GM12873 (cell line): Measurements from ENCODE around the gene SOX13.

Experiments
- CTCF ChIP-seq: IDR thresholded peaks from 2 replicates; pipeline ENCODE4 v1.5.1; 2012; ENCODE audit warnings: low read depth, mild to moderate bottlenecking, moderate library complexity, low read length, control low read depth; ENCODE audit not compliant: insufficient read depth; ENCODE audit errors: missing control alignments

Gene SOX13

DNA sequence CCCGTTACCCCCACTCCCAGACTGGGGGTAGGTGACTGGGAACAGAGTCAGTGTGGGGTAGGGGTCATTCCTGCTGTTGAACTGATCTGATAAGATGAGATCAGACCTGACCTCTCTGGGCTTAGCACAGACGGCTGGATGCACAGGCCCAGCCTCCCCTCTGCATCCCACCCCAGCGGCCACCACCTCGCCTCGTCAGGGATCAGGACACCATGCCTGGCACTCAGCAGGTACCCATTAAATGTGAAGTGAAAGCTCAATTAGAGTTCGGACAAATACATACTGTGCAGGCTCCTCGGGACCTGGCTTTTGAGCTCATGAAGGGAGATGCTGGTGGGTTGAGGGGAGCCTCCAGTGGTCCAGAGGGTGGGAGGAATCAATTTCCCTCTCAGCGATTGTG, 15.7 kb downstream of the SOX13 start:
- no peak for TF ChIP-seq CTCF

DNA sequence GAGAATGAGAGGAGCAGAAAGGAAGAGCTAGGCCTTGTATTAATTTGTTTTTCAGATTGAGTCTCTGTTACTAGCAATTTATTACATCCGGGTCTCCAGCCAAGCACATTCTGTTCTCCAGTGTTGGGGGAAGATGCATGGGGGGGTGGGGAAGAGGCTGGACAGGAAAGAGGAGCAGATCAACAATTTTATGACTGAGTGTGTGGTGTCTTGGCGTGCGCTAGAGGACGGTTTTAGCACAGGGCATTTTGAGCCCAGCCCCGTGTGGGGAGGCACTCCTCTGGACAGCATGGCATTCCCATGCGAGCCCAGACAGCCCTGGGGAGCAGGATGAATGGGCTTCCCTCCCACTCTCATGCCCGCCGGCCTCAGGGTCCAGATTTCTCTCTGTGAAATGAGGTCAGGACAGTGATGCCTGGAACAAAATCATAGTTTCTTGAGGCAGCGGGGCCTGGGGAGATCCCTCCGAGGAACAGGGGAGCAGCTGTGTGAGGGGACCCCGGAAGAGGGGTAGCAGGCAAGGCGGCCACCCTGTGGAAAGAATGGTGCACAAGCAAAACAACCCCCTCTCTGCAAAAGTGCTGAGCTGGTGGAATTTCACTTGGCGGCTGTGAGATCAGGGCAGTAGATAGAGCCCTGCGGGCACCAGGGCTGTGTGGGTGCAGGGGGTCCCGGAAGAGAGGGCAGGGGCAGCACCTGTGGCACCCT, 16.3 kb downstream of the SOX13 start:
- TF ChIP-seq CTCF, result no peak

- TF ChIP-seq CTCF, result no peak
Observed at GRCh38 chr1:204091066-204091465, 18.2 kb downstream of the SOX13 start.

- TF ChIP-seq CTCF, result no peak
Observed at GRCh38 chr1:204091787-204092312, 18.9 kb downstream of the SOX13 start.

- TF ChIP-seq CTCF, result no peak
Observed at GRCh38 chr1:204092632-204093420, 19.9 kb downstream of the SOX13 start.

DNA sequence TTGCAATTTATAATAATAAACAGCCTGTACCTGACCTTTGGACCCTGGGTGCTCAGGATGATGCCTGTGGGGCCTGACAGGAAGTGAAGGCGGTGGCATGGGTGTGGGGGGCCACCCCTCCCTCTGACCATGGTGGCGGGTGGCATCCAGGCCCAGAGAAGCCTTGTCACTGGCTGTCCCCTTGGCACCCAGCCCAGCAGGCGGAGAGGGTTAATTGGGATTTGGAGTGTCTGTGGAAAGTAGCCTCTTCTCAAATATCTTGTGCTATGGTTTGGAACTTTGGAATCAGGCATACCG, 20.5 kb downstream of the SOX13 start:
- TF ChIP-seq CTCF, result no peak

DNA sequence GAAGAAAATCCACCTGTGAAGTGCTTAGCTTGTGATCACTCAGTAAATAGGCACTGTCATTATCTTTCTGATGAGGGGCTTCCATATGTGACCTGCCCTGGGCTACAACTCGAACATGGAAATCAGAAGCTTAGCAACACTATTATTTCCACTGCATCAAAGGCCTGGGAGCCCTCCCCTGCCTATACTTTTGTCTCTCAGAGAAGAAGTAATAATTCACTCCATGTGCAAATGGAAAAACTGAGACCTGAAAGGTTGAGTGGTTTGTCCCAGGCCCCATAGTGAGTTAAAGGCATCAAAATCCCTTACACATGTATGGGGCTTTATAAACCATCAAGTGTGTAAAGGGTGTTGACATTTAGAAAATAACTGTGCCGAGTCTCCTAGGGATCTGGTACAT, 20.9 kb downstream of the SOX13 start:
- TF ChIP-seq CTCF, result no peak
